GM12873 (cell line): ENCODE data around the gene SGK1.

Experiments
- TF ChIP-seq, protein P1 (sequence below): IDR thresholded peaks from 2 replicates; pipeline ENCODE4 v1.5.1; 2012; ENCODE audit warnings: low read depth, mild to moderate bottlenecking, moderate library complexity, low read length, control low read depth; ENCODE audit not compliant: insufficient read depth; ENCODE audit errors: missing control alignments

Gene SGK1

DNA sequence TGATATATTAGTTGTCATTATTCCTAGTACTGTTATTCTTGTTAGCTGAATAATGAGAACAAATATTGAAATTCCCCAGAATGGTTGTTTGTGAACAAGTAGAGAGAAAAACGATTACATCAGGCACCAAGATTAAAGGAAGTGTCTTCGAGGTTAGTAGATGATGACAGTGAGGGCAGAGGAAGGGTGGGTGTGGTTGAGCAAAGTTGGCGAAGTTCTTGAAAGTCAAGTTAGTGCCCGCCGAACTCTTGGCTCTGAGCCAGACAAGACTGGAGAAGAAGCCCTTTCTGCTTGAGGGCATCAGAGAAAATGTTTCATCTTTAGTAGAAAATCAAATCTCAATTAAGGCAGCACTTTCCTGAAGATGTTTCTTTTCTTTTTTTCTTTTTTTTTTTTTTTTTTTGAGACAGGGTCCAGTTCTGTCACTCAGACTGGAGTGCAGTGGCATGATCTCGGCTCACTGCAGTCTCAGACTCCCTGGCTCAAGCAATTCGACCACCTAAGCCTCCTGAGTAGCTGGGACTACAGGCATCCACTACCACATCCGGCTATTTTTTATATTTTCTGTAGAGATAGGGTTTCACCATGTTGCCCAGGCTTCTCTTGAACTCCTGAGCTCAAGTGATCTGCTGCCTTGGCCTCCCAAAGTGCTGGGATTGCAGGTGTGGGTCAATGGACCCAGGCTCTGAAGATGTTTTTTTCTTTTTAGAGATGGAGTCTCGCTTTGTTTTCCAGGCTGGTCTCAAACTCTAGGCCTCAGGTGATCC lies 77.1 kb downstream of the SGK1 start:
- TF ChIP-seq, protein P1, sequence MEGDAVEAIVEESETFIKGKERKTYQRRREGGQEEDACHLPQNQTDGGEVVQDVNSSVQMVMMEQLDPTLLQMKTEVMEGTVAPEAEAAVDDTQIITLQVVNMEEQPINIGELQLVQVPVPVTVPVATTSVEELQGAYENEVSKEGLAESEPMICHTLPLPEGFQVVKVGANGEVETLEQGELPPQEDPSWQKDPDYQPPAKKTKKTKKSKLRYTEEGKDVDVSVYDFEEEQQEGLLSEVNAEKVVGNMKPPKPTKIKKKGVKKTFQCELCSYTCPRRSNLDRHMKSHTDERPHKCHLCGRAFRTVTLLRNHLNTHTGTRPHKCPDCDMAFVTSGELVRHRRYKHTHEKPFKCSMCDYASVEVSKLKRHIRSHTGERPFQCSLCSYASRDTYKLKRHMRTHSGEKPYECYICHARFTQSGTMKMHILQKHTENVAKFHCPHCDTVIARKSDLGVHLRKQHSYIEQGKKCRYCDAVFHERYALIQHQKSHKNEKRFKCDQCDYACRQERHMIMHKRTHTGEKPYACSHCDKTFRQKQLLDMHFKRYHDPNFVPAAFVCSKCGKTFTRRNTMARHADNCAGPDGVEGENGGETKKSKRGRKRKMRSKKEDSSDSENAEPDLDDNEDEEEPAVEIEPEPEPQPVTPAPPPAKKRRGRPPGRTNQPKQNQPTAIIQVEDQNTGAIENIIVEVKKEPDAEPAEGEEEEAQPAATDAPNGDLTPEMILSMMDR: no peak

DNA sequence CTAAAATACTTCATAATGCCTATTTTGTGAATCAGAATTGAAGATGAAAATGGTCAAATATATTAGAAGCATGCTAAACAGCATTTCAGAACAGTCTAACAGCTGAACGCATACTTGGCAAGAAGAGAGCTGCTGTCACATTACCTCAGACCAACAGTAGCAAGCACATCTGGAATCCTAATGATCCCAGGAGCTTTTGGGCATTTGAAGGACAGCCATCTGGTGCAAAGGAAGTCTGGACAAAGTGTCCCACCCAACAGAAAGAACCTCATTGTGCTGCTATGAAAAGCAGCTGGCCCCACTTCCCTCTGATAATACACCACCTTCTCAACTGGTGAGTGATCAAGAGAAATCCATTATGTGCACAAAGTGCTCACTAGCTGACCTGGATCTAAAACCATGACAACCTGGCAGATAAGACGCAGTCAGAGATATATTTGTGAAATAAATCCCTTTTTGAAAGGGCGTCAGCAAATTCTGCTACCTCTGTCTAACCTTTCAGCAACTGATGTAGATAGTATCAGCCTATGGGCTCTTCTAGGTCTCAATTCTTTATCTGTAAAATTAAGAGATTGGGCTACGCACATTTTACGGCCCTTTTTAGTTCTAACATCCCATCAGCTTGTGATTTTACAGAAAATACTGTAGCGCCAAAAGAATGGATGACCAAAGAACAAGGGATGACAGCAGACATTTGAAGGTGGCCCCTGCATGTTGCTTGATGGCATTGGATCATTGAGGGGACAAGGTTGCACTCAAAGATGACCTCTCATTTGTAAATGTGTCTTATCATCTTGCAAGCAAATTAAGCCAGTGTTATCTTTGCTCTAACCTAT lies 78.7 kb downstream of the SGK1 start:
- TF ChIP-seq, protein P1: no peak

DNA sequence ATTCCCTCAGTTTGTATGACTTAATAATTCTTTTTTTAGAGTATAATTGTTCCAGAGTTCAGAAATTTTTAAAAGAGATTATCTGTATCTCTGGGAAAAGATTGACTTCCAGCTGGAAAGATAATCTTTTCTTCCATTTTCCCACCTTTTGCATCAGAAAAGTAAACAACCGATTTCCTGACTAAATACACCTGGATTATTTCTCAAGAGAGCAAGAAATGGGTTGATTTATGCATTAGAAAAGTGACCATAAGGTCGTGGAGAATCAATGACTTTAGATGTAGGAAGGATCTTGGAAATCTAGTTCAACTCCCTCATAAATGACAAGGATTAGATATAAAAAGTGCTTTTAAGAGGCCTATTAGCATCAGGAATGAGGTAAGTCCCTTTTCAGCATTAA lies 79.9 kb downstream of the SGK1 start:
- TF ChIP-seq, protein P1: no peak

DNA sequence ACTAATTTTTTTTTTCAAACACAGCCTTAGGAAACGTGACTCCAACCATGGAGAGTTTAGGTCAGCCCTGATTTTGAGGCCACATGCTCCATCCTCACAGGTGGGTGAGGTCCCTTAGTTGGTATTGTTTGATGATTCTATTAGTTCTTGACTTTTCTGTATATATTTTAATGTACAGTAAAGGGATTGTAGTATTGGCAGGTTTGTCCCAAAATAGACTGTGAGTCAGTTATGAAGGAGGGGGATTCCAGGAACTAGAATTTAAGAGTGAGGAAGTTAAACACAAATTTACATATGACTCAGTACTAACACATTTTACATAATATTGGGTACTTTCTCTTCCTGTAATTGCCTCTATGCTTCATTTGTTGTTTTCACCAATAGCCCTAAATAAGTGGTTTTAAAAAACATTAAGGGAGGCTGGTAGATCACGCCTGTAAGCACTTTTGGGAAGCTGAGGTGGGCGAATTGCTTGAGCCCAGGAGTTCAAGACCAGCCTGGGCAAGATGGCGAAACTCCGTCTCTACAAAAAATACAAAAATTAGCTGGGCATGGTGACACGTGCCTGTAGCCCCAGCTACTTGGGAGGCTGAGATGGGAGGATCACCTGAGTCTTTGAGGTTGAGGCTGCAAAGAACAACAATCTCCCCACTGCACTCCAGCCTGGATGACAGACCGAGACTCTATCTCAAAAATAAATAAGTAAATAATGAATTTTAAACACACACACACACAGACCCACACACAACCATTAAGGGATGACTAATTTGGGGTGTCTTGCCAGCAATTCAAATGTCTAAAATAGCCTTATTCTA lies 81.8 kb downstream of the SGK1 start:
- TF ChIP-seq, protein P1: no peak

DNA sequence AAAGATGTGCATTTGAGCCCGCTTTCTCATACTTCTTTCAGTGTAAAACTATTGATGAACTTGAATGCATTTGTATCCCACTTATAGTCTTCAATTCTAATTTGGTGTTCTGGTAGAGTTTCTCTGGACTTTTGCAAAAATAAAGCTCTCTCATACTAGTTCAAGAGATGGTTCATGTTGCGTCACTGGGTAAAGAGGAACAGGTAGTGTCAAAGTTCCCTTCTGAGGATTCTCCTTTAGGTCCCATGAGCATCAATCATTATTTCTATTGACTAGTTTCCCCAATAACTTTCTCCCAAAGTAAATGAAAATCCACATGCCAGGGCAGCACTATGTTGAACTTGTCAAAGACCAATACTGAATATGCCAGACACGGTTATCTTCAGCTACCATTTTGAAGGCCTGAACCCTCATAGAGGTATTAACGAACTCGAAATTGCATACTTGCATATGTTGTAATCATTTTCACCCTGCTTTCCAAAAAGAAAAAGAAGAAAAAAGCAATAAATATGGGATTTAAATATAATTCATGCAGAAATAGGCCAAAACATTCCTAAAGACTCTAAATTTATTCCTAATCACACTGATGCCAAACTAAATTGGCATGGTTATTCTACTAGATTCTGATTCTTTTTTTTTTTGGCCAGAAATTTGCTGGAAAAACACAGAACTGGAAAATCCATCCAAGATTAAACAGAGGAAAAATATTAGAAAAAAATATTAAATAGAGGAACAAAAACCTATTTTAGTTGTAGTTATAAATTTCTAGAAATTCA lies 84.5 kb downstream of the SGK1 start:
- TF ChIP-seq, protein P1: no peak

DNA sequence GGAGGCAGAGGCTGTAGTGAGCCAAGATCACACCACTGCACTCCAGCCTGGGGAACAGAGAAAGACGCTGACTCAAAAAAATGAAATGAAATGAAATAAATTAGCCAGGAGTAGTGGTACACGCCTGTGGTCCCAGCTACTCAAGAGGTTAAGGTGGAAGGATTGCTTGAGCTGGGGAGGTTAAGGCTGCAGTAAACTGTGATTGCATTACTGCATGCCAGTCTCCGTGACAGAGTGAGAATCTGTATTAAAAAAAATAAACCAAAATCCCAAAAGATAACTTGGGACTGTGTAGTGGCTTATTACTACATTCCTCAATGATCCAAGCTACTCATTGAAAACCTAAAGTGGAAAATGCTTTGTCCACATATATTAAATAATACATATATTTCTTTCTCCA lies 87.0 kb downstream of the SGK1 start:
- TF ChIP-seq, protein P1: no peak
